ENCODE data around the gene ZDHHC13. TPM values are rescaled to one million over a fixed set of nuclear protein-coding genes. Genes with fewer than 3 reads are reported as not detected.

The ZDHHC13 gene
- total and polyA plus RNA-seq, 9 donors = 5.7 to 15.4 (median 9.0) TPM

DNA sequence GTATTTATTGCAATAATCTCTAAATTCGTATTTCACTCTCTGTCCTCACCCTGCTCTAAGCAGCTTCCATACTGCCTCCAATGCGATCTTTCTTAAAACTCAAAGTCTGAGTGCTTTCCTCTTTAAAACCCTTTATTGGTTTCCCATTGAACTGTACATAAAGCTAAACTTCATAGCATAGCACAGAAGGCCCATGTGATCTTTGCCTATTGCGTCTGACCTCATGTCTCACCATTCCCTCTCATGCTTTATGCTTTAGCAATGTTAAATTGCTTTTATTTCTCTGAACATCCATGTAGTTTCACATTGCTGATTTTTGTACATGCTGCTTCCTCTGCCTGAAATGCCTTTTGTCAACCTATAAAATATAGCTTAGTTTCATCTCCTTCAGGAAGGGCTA is 28.4 kb downstream of the ZDHHC13 start:
- Histone ChIP-seq H3K4me1 (ENCODE audit: insufficient read depth) (no peaks in the 10 kb centered on the region), H3K9me3 (no peaks in the 10 kb centered on the region), H3K27me3 (no peaks in the 10 kb centered on the region), H3K27ac (no peak overlapping the region), H3K36me3 (no peaks in the 10 kb centered on the region), H3K4me3 (no peak overlapping the region)
- intact Hi-C loops (cut with DNase I) = no loop called here
- no peak for DNase-seq
- TF ChIP-seq, protein P1, sequence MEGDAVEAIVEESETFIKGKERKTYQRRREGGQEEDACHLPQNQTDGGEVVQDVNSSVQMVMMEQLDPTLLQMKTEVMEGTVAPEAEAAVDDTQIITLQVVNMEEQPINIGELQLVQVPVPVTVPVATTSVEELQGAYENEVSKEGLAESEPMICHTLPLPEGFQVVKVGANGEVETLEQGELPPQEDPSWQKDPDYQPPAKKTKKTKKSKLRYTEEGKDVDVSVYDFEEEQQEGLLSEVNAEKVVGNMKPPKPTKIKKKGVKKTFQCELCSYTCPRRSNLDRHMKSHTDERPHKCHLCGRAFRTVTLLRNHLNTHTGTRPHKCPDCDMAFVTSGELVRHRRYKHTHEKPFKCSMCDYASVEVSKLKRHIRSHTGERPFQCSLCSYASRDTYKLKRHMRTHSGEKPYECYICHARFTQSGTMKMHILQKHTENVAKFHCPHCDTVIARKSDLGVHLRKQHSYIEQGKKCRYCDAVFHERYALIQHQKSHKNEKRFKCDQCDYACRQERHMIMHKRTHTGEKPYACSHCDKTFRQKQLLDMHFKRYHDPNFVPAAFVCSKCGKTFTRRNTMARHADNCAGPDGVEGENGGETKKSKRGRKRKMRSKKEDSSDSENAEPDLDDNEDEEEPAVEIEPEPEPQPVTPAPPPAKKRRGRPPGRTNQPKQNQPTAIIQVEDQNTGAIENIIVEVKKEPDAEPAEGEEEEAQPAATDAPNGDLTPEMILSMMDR (IDR thresholded peaks at IDR 0.05) = no peak
- no peak for TF ChIP-seq EP300 (IDR thresholded peaks at IDR 0.05)
- 81 to 99% (median 87%) methylated on average over 3 of the region's 3 CpGs for WGBS, 3 donors

DNA sequence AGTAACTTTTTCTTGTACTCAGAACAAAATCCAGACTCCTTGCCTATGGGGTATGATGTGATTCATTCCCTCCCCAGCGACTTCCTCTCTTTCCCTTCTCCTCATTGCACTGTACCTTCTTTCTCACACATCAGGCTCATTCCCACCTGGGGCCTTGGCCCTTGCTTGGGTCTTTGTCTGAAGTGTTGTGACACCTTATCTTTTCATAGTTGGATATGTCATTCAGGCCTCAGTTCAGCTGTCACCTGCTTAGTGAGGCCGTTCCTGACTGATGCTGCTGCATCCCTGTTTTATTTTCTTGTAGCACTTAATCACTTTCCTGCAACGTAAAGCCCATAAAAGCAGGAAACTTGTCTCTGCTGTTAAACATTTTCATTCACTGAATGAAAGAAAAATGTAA is 39.9 kb downstream of the ZDHHC13 start:
- 73 to 89% (median 75%) methylated on average over 3 of the region's 3 CpGs for WGBS, 3 donors
- TF ChIP-seq EP300 (IDR thresholded peaks at IDR 0.05) (no peak), POLR2A (IDR thresholded peaks at IDR 0.05) (no peak)
- TF ChIP-seq, protein P1 (IDR thresholded peaks at IDR 0.05) = no peak
- Histone ChIP-seq H3K4me3 (no peak overlapping the region), H3K36me3 (no peaks in the 10 kb centered on the region), H3K9me3 (no peaks in the 10 kb centered on the region), H3K27ac (no peak overlapping the region), H3K27me3 (no peaks in the 10 kb centered on the region), H3K4me1 (ENCODE audit: insufficient read depth) (no peaks in the 10 kb centered on the region)
- no peak for DNase-seq
- intact Hi-C loops (cut with DNase I) = no loop called here

DNA sequence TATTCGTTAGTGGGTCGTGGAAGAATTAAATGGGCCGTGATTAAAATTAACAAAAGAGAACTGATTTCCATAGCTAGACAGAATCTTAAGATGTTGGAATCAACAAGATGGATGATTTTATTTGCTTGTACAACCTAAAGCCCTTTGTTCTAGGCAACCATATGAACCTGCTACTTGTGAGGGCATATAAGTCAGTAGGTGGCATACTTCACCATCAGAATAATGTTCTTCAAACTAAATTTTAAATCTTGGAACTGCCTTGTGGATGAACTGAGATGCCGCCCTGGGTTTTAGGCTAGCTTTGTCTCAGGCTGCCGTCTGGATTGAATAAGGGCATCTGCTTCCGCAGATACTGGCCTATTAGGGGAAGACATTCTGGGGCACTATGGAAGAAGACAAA is 43.9 kb downstream of the ZDHHC13 start:
- DNase-seq = no peak
- Histone ChIP-seq H3K4me3 (no peak overlapping the region), H3K27me3 (no peaks in the 10 kb centered on the region), H3K27ac (no peak overlapping the region), H3K36me3 (no peaks in the 10 kb centered on the region), H3K4me1 (ENCODE audit: insufficient read depth) (no peaks in the 10 kb centered on the region), H3K9me3 (no peaks in the 10 kb centered on the region)
- intact Hi-C loops (cut with DNase I) = no loop called here
- TF ChIP-seq EP300 (IDR thresholded peaks at IDR 0.05) (no peak), POLR2A (IDR thresholded peaks at IDR 0.05) (no peak)
- TF ChIP-seq, protein P1 (IDR thresholded peaks at IDR 0.05) = no peak
- 92 to 95% (median 95%) methylated on average over 6 of the region's 6 CpGs for WGBS, 3 donors

DNA sequence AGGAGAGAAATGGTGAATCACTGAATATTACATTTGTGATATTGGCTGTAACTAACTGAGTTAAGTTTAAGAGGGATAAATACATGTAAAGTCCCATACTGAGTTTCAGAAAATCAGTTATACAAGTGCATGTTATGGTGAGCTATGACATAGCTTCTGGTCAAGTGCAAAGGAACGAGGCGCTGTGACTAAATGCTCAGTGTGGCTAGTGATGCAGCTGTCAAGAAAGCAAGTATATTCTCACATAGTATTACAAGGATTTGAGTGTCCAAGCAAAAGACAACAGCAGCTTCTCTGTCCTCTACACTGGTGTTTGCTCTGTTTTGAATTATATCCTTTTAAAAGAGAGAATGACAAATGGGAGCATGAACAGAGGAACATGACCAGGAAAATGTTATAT is 44.7 kb downstream of the ZDHHC13 start:
- Histone ChIP-seq H3K4me3 (no peak overlapping the region), H3K36me3 (no peaks in the 10 kb centered on the region), H3K27me3 (no peaks in the 10 kb centered on the region), H3K27ac (no peak overlapping the region), H3K9me3 (no peaks in the 10 kb centered on the region), H3K4me1 (ENCODE audit: insufficient read depth) (no peaks in the 10 kb centered on the region)
- TF ChIP-seq, protein P1 (IDR thresholded peaks at IDR 0.05) = no peak
- no peak for TF ChIP-seq POLR2A (IDR thresholded peaks at IDR 0.05)
- TF ChIP-seq EP300 (IDR thresholded peaks at IDR 0.05) = no peak
- 95 to 97% (median 96%) methylated on average over 2 of the region's 2 CpGs for WGBS, 3 donors
- intact Hi-C loops (cut with DNase I) = no loop called here
- no peak for DNase-seq
